Skin of body (tissue), 2 donors: Measurements from ENCODE around the gene ADAMTS7. TPM values are rescaled to one million over a fixed set of nuclear protein-coding genes. Genes with fewer than 3 reads are reported as not detected.
A peak's percentile ranks its signal among the peaks of the same experiment; 100 is the strongest.
"Not testable (repeated sequence)": the region's sequence is repeated elsewhere in the genome, so short reads cannot be mapped to it uniquely, and the experiment has no call there.

Experiments
- DNase-seq: peaks from one replicate; lab custom pipeline; 2025; lab: John Stamatoyannopoulos, UW
- total RNA-seq: library from RNA; depleted of rRNA; stranded (reverse); fragments of >200 nt; gene quantifications from one replicate; pipeline ENCODE4 v1.2.3, GENCODE V29; 2014

ADAMTS7 gene, protein sequence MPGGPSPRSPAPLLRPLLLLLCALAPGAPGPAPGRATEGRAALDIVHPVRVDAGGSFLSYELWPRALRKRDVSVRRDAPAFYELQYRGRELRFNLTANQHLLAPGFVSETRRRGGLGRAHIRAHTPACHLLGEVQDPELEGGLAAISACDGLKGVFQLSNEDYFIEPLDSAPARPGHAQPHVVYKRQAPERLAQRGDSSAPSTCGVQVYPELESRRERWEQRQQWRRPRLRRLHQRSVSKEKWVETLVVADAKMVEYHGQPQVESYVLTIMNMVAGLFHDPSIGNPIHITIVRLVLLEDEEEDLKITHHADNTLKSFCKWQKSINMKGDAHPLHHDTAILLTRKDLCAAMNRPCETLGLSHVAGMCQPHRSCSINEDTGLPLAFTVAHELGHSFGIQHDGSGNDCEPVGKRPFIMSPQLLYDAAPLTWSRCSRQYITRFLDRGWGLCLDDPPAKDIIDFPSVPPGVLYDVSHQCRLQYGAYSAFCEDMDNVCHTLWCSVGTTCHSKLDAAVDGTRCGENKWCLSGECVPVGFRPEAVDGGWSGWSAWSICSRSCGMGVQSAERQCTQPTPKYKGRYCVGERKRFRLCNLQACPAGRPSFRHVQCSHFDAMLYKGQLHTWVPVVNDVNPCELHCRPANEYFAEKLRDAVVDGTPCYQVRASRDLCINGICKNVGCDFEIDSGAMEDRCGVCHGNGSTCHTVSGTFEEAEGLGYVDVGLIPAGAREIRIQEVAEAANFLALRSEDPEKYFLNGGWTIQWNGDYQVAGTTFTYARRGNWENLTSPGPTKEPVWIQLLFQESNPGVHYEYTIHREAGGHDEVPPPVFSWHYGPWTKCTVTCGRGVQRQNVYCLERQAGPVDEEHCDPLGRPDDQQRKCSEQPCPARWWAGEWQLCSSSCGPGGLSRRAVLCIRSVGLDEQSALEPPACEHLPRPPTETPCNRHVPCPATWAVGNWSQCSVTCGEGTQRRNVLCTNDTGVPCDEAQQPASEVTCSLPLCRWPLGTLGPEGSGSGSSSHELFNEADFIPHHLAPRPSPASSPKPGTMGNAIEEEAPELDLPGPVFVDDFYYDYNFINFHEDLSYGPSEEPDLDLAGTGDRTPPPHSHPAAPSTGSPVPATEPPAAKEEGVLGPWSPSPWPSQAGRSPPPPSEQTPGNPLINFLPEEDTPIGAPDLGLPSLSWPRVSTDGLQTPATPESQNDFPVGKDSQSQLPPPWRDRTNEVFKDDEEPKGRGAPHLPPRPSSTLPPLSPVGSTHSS (N-terminal part only)
- 6.6 TPM for total RNA-seq

DNA sequence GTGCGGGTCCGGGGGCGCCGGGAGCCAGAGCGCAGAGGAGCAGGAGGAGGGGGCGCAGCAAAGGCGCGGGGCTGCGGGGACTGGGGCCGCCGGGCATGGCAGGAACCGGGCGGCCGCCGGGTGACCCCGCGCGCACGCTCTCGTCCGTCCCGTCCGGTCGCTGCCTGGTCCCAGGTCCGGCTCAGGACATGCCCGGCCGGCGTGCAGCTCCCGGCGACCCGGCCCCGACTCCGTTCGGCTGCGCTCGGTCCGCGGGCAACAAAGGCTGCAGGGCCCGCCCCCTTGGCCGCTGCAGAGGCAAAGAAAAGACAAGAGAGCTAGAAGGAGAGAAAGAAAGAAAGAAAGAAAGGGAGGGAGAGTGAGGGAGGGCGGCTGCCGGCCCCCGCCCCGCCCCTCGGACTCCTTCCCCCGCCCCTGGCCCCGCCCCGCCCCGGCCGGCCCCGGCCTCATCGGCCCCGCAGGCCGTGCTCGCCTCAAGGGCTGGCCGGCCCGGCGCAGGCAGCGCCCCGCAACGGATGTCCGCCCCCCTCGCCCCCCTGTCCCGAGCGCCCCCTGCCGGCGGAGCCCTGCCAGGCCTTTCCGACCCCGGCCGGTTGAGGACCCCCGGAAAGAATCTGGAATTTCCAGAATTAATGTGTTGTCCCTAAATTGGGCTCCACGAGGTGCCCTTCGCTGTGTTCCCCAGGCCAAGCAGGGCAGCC, at the start of gene ADAMTS7:
TSS of gene ADAMTS7 (minus strand) at position 341 of the 701 bp plus-strand sequence. CDS start at position 97, 244 bp downstream.
- DNase-seq = no peak

- DNase-seq = peak; percentile 54
Observed at GRCh38 chr15:78859971-78860719, 48.9 kb upstream of the ADAMTS7 start.

GRCh38 chr15:78855746-78856145, 44.5 kb upstream of the ADAMTS7 start:
- no peak for DNase-seq

GRCh38 chr15:78854833-78855372, 43.6 kb upstream of the ADAMTS7 start:
- no peak for DNase-seq

- no peak for DNase-seq
Observed at GRCh38 chr15:78853500-78853899, 42.2 kb upstream of the ADAMTS7 start.

DNA sequence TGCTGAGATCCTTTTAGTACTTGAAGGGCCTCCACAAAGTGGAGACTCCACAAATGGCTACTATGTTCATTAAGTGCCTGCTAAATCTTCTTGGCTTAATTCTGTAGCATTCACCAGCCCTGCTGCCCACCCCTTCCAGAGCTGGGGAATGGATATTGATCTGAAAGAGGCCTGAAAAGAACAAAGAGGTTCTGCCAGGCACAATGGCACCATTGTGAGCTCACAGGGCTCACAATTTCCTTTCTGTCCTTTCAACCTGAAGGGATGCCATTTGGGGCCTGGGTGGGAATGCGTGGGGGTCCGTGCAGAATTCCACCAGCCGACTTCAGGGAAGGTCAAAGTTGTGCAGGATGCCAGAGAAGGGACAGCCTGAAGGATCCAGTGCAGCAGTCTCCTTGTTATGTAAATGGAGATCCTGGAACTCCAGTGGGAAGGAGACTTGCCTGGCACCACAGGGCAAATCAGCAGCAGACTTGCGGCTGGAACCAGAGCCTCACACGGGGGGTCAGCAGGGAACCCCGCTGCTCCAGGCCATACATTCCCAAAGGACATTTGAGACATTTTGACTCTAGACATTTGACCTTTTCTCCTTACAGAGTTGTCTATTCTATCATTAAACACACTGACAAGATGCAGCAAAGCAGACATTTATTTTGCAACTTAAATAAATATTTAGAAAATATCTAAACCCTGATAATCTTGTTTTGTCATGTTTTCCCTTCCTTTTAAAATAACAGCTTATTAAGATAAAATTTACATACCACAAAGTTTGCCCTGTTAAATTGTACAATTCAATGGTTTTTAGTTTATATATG, 39.9 kb upstream of the ADAMTS7 start:
- no peak for DNase-seq

GRCh38 chr15:78850352-78850751, 39.1 kb upstream of the ADAMTS7 start:
- no peak for DNase-seq

GRCh38 chr15:78847387-78847906, 36.2 kb upstream of the ADAMTS7 start:
- not testable (repeated sequence) for DNase-seq

DNA sequence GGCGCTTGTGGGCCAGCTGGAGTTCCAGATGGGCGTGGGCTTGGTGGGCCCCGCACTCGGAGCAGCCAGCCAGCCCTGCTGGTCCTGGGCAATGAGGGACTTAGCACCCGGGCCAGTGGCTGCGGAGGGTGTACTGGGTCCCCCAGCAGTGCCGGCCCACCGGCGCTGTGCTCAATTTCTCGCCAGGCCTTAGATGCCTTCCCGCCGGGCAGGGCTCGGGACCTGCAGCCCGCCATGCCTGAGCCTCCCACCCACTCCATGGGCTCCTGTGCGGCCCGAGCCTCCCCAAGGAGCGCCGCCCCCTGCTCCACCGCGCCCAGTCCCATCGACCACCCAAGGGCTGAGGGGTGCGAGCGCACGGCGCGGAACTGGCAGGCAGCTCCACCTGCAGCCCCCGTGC, 35.6 kb upstream of the ADAMTS7 start:
- not testable (repeated sequence) for DNase-seq

DNA sequence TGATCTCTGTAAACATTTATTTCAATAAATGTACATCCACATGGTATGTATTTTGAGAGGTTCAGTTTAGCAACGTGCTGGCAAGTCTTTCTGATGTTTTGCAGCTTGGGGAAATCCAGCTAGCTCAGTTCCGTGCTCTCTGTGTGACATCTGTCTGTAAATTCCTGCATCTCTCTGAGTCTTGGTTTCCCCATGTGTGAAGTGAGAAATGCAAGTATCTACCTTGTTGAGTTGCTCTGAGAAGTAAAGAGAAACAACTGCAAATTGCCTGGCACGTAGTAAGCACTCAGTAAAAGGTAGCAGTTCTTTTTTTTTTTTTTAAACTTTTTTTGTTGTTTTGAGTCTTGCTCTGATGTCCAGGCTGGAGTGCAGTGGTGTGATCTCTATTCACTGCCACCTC, 31.3 kb upstream of the ADAMTS7 start:
- peak; percentile 8 for DNase-seq

DNA sequence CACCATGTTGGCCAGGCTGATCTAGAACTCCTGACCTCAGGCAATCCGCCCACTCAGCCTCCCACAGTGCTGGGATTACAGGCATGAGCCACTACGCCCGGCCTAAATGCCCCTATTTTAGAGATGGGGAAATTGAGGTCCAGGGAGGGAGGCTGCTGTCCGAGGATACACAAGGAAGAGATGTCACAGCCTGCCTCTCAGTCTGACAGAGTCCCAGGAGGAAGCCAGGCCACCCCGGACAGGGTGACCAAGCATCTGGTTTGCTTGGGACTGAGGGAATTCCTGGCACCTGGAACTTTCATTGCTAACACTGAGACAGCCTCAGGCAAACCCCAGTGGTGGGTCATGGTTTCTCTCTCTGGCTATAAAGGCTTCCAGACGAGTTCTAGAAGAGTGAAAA, 30.6 kb upstream of the ADAMTS7 start:
- DNase-seq = no peak

GRCh38 chr15:78841376-78841706, 30.1 kb upstream of the ADAMTS7 start:
- no peak for DNase-seq

DNA sequence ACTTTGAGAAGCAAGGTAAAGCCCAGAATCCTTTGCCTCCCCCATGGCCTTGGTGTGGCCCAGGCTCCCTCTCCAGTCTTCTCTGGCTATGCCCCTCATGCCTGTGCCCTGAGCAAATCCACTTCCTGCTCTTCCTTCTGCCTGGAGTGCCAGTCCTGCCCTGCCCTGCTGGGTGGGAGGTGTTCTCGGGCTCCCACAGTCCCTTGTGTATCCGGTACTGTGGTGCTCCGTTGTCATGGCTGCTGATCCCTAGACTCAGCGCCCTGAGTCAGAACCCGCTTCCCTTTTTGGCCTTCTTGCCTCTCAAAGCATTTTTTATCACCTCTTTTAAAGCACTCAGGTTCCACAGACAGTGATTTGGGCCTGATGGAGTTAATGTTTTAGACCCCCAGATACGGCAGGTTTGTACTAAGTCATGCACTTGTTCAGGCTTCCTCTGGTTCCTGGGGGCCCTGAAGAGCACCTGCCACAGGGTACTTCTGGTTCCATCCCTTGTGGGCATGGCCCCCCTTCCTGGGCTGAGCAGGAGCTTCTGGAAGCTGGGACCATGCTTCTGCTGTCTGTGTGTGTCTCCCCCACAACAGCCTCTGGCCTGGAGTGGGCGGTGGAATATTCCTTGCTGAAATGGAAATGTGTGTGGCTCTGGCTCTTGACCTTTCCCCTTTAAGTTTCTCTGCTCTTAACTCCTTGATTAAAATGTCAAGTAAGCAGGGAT, 29.6 kb upstream of the ADAMTS7 start:
- DNase-seq = no peak

GRCh38 chr15:78839151-78839550, 27.9 kb upstream of the ADAMTS7 start:
- DNase-seq = not testable (repeated sequence)

GRCh38 chr15:78838489-78838888, 27.2 kb upstream of the ADAMTS7 start:
- DNase-seq = peak; percentile 47

GRCh38 chr15:78837543-78837942, 26.3 kb upstream of the ADAMTS7 start:
- no peak for DNase-seq

- DNase-seq = no peak
Observed at GRCh38 chr15:78837131-78837530, 25.9 kb upstream of the ADAMTS7 start.

GRCh38 chr15:78836333-78836732, 25.1 kb upstream of the ADAMTS7 start:
- no peak for DNase-seq
